GF-D8 (cell line): ENCODE data around the gene DRD2.

Experiments used
- DNase-seq: peaks from one replicate; lab custom pipeline; 2025; lab: John Stamatoyannopoulos, UW

DRD2 gene

GRCh38 chr11:113484223-113484622 lies 9.0 kb upstream of the DRD2 start:
- no peak for DNase-seq

DNA sequence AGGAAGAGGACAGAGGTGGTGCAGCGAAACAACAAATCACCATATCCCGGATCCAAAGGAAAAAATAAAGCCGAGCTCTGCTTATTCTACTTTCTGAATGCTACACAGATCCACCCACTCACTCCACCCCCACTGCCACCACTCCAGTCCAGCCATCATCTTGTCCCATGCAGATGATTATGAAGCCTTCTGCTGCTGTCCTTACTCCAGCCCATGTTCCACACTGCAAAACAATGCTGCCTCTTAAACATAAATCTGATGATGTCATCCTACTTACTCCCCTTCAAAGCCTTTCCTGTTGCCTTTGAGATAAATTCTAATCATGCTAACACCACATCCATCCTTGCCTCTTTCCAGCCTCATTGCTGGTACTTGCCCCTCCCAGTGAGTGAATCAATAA lies 6.5 kb upstream of the DRD2 start:
- no peak for DNase-seq

DNA sequence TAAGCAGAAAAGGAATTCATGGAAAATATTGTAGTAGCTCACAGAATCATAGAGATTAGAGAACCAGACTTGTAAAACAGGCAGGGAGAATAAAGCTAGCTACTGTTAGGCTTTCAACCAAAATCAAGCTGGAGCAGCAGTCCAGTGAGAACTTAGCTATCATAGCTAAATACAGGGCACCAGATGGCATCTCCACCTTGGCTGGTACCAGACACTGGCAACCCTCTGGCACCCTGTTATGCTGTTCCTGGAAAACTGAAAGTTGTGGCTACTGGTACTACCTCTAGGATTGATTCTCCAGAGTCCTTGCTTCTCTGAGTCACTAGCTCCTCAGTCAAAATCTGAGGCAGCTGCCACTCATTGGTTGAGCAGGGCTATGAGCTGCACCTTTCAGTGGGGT lies 6.0 kb upstream of the DRD2 start:
- no peak for DNase-seq

- DNase-seq = no peak
Measured at GRCh38 chr11:113477321-113477720, 2.1 kb upstream of the DRD2 start.

DNA sequence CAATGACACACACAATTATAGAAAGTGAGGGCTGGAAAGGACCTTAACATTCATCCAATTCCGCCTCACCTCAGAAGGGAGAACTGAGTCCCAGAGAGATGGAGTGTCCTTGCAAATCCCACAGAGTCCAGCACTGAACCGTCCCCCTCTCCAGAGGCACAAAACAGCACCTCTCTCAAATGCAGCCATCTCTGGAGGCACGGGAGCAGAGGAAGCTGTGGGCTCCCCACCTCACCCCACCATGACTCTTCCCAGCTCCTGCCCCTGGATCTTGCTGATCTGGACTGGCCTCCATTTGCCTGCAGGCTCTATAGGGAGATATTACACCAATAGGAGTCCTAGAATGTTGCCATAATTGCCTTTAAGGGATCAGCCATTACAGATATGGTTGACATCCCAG lies 1.4 kb upstream of the DRD2 start:
- no peak for DNase-seq

GRCh38 chr11:113474362-113475159 lies 637 bp downstream of the DRD2 start:
- no peak for DNase-seq

DNA sequence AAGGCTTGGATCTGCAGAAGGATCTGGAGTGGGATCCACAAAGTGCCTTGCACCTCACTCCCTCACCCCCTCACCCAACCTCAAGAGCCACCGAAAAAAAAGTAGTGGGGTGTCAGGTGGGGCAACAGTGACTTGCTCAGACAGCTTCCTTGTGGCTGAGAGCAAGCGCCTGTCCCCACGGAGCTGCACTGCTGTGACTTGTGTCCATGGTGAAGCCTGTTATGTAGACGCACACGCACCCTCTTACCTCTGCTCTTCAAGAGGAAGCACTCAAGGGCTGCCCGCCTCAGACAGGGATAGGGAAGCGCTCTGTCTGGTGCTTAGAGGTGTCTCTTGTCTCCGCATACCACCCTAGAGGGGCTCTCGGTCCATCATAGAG lies 1.2 kb downstream of the DRD2 start:
- no peak for DNase-seq

- no peak for DNase-seq
Measured at GRCh38 chr11:113472471-113472870, 2.7 kb downstream of the DRD2 start.

DNA sequence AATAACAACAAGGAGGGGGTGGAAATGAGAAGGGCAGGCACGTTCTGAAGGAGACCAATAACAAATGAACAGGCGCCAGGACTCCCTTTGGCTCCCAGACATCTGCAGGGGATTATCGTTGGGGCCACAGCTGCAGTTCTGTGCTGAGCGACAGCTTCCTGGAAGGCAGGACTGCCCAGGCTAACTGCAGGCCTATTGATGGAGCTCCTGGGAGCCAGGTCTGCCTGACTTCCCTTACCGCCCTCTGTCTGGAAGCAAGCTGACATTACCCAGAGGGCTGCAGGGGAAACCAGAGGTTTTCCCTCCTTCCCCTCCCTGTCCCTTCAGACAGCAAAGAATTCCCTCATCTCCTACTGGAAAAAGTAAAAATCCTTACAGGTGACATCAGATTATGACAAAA lies 5.0 kb downstream of the DRD2 start:
- no peak for DNase-seq

GRCh38 chr11:113468726-113469345 lies 6.4 kb downstream of the DRD2 start:
- DNase-seq = no peak

DNA sequence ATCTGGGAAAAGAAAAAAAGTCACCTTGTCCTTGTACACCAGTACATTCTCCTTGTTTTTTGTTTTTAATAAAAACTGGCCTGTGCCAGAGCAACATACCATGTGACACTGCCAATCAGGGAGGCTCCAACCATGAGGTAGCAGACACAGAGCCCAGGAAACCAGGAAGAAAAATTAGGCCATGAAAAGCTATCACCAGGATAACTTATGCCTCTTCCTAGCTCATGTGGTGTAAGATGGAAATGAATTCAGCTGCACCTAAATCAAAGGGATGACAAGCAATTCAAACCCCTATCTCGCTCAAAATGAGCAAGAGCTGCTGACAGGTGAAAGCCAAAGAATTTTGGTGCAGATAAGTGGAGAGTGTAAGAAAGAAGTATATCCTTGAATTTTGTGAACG lies 7.7 kb downstream of the DRD2 start:
- no peak for DNase-seq

GRCh38 chr11:113465786-113466185 lies 9.4 kb downstream of the DRD2 start:
- DNase-seq = no peak

- no peak for DNase-seq
Measured at GRCh38 chr11:113464416-113464815, 10.8 kb downstream of the DRD2 start.

GRCh38 chr11:113462830-113463229 lies 12.4 kb downstream of the DRD2 start:
- DNase-seq = no peak

DNA sequence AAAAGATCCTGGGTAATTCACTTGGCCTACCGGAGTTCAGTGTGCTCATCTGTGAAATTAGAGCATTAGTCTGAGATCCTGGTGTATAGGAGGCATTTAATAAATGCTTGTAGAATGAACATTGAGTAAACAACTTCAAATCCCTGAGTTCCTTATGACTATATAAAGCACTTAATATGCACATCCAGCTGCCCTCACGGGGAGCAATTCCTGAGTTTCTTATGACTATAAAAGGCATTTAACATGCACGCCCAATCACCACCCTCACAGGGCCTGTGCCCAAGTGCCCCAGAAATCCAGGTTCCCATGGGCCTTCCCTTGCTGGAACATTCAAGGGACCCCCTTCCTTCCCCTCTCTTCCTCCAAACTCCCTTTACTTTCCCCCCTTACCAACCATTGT lies 13.6 kb downstream of the DRD2 start:
- DNase-seq = no peak

GRCh38 chr11:113460469-113460868 lies 14.7 kb downstream of the DRD2 start:
- no peak for DNase-seq

- DNase-seq = no peak
Measured at GRCh38 chr11:113458189-113458588, 17.0 kb downstream of the DRD2 start.

DNA sequence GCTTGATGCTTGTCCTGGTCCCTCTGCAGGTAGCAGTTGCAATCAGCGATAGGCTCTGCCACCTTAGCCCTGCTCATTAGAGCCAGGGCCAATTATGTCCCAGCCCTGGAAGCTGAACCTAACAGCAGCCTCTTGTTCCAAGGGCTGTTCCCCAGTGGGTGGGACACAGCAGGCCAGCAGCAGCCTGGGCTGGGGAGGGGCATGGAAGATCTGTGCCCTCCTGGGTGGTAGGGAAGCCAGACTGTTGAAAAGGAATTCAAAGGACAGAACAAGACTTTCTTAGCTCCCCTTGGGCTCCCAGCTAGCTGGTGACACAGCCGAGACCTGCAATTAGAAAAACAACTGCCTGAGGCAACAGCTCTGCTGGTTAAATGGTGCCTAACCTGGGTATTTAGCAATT lies 17.4 kb downstream of the DRD2 start:
- no peak for DNase-seq

DNA sequence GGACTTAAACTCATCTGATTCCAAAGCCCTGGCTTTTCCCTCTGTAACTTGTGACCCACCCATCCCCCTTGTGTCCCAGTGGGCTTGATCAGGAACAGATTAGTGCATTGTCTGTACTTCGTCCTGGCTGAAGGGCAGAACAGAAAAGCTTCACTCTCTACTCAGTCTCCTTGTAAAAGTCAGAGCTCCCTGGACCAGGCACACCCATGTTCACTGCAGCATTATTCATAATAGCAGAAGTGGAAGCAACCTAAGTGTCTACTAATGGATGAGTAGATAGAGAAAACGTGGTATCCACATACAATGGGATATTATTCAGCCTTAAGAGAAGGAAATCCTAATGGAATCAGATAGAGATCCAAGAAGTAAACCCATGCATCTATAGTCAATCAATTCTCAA lies 20.7 kb downstream of the DRD2 start:
- no peak for DNase-seq

DNA sequence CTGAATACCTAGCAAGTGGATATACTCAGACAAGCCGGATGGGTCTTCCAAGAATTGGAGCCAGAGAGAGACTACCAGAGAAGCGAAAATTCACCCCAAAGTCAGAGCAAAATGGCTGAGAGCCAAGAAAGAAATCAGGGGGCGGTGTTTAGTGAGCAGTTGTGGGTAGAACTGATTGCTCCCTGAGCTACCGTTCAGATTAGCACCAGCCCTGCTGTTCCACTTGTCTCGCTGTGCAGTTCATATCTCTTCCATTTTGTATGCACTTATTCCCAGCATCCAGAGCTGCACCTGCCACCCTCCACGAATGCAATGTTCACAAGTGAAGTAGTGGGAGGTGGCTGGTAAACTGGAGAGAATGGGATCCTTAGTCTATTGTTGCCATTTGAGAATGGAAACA lies 25.5 kb downstream of the DRD2 start:
- no peak for DNase-seq

- no peak for DNase-seq
Measured at GRCh38 chr11:113448316-113448677, 26.9 kb downstream of the DRD2 start.

DNA sequence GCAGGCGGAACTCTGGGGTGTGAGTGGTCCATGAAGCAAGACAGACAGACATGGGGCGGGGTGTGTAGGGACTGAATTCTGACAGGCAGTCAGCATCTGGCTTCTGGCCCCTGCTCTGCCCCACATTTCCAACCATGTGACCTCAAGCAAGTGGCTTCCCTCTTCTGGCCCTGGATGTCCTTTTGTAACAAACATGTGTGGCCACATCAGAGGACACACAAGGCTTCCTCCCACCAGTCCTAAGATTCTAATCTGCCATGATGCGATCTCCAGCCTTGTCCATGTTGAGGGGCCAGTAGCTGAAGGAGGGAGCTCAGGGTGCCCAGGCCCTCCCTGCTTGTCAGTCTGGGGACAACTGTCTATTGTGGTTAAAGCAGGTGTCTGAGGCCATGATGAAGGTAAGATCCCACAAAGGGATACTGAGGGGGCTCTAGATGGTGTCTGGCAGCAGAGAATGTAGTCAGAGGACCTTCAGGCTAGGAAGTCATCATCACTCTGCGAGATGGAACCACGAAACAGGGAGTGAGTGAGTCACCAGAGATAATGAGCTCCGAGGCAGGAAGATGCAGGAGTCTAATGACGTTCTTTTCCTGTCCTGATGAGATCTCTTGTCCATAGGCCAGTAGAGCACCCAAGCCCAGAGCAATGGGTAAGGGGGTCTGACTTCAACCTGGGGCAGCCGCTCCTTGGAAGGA lies 27.4 kb downstream of the DRD2 start:
- DNase-seq = no peak

- no peak for DNase-seq
Measured at GRCh38 chr11:113446938-113447337, 28.3 kb downstream of the DRD2 start.
